ENCODE data around the gene SENP6.

Gene SENP6

DNA sequence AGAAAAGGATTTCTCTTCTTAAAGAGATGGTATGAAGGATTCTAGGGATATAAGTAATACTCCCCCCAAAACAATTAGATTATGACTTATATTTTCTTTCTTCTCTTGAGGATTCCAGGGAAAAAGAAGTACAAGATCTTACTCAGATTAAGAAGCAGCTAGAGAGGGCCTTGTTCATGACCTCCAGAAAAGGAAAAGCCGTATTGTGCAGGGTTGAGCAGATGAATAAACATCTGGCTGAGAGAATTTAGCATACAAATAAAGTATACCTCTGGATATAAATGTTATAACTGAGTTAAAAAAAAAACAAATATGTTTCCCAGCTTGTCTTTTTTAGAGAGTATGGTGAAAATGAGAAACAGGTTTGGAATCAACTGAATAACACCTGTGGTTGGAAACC lies 158.6 kb downstream of the SENP6 start:
- Histone ChIP-seq H3K4me3 (ENCODE audit: insufficient read length, low read depth) (no peak overlapping the region), H3K9me3 (ENCODE audit: insufficient read depth, low read length) (no peaks in the 10 kb centered on the region)
- no peak for DNase-seq (ENCODE audit: low read depth, low spot score)

DNA sequence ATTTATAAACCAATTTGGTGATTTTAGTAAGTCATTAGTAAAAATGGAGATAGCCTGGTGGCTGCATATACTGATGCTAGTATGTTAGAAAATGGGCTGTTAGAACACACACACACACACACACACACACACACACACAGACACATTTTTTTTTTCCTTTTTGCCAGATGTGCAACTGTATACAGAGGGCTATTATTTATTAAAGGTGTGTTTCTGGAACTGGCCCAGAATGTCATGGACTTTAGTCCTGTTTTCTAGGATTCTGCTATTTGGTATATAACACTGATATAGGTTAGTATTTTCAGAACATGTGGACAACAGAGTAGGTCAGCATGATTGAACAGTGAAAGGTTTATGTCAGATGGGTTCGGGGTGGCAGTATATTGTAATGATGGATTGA lies 159.8 kb downstream of the SENP6 start:
- Histone ChIP-seq H3K4me3 (ENCODE audit: insufficient read length, low read depth) (no peak overlapping the region), H3K4me1 (ENCODE audit: insufficient read depth, insufficient read length) (no peaks in the 10 kb centered on the region), H3K27me3 (ENCODE audit: insufficient read depth, insufficient read length) (no peaks in the 10 kb centered on the region), H3K9me3 (ENCODE audit: insufficient read depth, low read length) (no peaks in the 10 kb centered on the region), H3K36me3 (ENCODE audit: insufficient read depth, insufficient read length, low read length) (no peaks in the 10 kb centered on the region), H3K9ac (ENCODE audit: insufficient read length, low read depth) (no peak overlapping the region)
- TF ChIP-seq ZNF274 (IDR thresholded peaks at IDR 0.05; ENCODE audit: low read depth, low read length) (no peak), YY1 (IDR thresholded peaks at IDR 0.05; ENCODE audit: insufficient read depth, insufficient read length) (no peak), SUZ12 (IDR thresholded peaks at IDR 0.05; ENCODE audit: extremely low read depth, insufficient read depth, insufficient read length) (no peak)
- no peak for DNase-seq (ENCODE audit: low read depth, low spot score)

More for the DNA sequence above, 158.6 kb downstream of the SENP6 start:
- TF ChIP-seq SUZ12 (IDR thresholded peaks at IDR 0.05; ENCODE audit: extremely low read depth, insufficient read depth, insufficient read length) (no peak), ZNF274 (IDR thresholded peaks at IDR 0.05; ENCODE audit: low read depth, low read length) (no peak), YY1 (IDR thresholded peaks at IDR 0.05; ENCODE audit: insufficient read depth, insufficient read length) (no peak)
- no peak overlapping the region for H3K9ac ChIP-seq (ENCODE audit: insufficient read length, low read depth)
- no peaks in the 10 kb centered on the region for H3K27me3 ChIP-seq (ENCODE audit: insufficient read depth, insufficient read length)
- H3K4me1 ChIP-seq (ENCODE audit: insufficient read depth, insufficient read length): no peaks in the 10 kb centered on the region
- H3K36me3 ChIP-seq (ENCODE audit: insufficient read depth, insufficient read length, low read length): no peaks in the 10 kb centered on the region

DNA sequence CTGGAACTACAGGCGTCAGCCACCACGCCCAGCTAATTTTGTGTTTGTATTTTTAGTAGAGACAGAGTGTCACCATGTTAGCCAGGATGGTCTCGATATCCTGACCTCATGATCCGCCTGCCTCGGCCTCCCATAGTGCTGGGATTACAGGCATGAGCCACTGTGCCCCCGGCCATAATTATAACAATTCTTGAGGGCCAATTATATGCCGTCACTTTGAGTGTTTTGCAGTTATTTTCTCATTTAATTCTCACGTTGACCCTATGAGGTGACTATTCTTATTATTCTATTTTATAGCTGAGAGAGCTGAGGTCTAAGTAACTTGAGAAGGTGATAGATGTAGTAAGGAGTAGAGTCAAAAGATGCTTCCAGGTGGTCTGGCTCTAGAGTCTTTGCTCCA lies 160.4 kb downstream of the SENP6 start:
- Histone ChIP-seq H3K9me3 (ENCODE audit: insufficient read depth, low read length) (no peaks in the 10 kb centered on the region), H3K9ac (ENCODE audit: insufficient read length, low read depth) (no peak overlapping the region), H3K4me3 (ENCODE audit: insufficient read length, low read depth) (no peak overlapping the region), H3K36me3 (ENCODE audit: insufficient read depth, insufficient read length, low read length) (no peaks in the 10 kb centered on the region), H3K4me1 (ENCODE audit: insufficient read depth, insufficient read length) (no peaks in the 10 kb centered on the region), H3K27me3 (ENCODE audit: insufficient read depth, insufficient read length) (no peaks in the 10 kb centered on the region)
- no peak for DNase-seq (ENCODE audit: low read depth, low spot score)
- TF ChIP-seq SUZ12 (IDR thresholded peaks at IDR 0.05; ENCODE audit: extremely low read depth, insufficient read depth, insufficient read length) (no peak), YY1 (IDR thresholded peaks at IDR 0.05; ENCODE audit: insufficient read depth, insufficient read length) (no peak), ZNF274 (IDR thresholded peaks at IDR 0.05; ENCODE audit: low read depth, low read length) (no peak)

DNA sequence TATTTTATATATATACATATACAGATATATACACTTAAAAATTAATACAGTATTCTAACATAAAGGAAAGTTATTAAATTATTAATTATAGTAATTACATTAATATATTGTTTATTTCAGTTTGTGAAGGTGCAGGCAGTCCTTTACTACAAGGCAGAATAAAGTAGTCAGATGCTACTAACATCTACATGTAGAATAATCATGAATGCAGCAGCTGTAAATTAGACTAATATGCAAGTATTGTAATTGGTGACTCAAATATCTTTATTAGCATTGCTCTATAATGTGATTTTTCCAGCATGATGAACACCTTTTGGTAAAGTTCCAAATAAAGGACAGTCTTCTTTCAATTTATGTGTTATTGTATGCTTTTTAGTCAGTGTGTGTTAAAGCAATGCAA lies 164.7 kb downstream of the SENP6 start:
- Histone ChIP-seq H3K27me3 (ENCODE audit: insufficient read depth, insufficient read length) (no peaks in the 10 kb centered on the region), H3K36me3 (ENCODE audit: insufficient read depth, insufficient read length, low read length) (no peaks in the 10 kb centered on the region), H3K4me3 (ENCODE audit: insufficient read length, low read depth) (no peak overlapping the region), H3K4me1 (ENCODE audit: insufficient read depth, insufficient read length) (no peaks in the 10 kb centered on the region), H3K9ac (ENCODE audit: insufficient read length, low read depth) (no peak overlapping the region), H3K9me3 (ENCODE audit: insufficient read depth, low read length) (no peaks in the 10 kb centered on the region)
- TF ChIP-seq ZNF274 (IDR thresholded peaks at IDR 0.05; ENCODE audit: low read depth, low read length) (no peak), SUZ12 (IDR thresholded peaks at IDR 0.05; ENCODE audit: extremely low read depth, insufficient read depth, insufficient read length) (no peak), YY1 (IDR thresholded peaks at IDR 0.05; ENCODE audit: insufficient read depth, insufficient read length) (no peak)
- DNase-seq (ENCODE audit: low read depth, low spot score): no peak

All from NT2/D1 (cell line).